Measurements from ENCODE around the gene CFAP44.

CFAP44 gene

GRCh38 chr3:113437411-113437810, 3.9 kb downstream of the CFAP44 start:
- Histone ChIP-seq H3K4me2 (ENCODE audit: low read depth, low read length, poor library complexity, severe bottlenecking) (no peak overlapping the region), H3K79me2 (ENCODE audit: insufficient read depth, low read length) (no peaks in the 10 kb centered on the region), H3K4me3 (ENCODE audit: low read length, poor library complexity, severe bottlenecking) (no peak overlapping the region), H4K20me1 (ENCODE audit: insufficient read depth, low read length, poor library complexity, severe bottlenecking) (no peaks in the 10 kb centered on the region), H3F3A (ENCODE audit: low read depth) (no peaks in the 10 kb centered on the region), H3K9me3 (ENCODE audit: insufficient read depth, low read depth, low read length) (no peaks in the 10 kb centered on the region), H3K9ac (ENCODE audit: low read depth, low read length, poor library complexity, severe bottlenecking) (no peak overlapping the region), H3K9me2 (replicated peaks; ENCODE audit: low read depth, low read length) (no peaks in the 10 kb centered on the region), H2AFZ (ENCODE audit: low read length) (no peak overlapping the region), H3K36me3 (ENCODE audit: insufficient read depth, low read length) (no peaks in the 10 kb centered on the region), H3K4me1 (ENCODE audit: insufficient read depth, low read length, poor library complexity, severe bottlenecking) (no peaks in the 10 kb centered on the region), H3K27me3 (ENCODE audit: insufficient read depth, low read length, poor library complexity, severe bottlenecking) (no peaks in the 10 kb centered on the region)
- no peak for TF ChIP-seq EZH2phosphoT487 (IDR thresholded peaks at IDR 0.05; ENCODE audit: borderline replicate concordance)
- no peak for TF ChIP-seq CTCF (conservative IDR thresholded peaks at IDR 0.05; ENCODE audit: low read length)

- TF ChIP-seq EZH2phosphoT487 (IDR thresholded peaks at IDR 0.05; ENCODE audit: borderline replicate concordance) (no peak), CTCF (conservative IDR thresholded peaks at IDR 0.05; ENCODE audit: low read length) (no peak)
- H3K4me2 ChIP-seq (ENCODE audit: low read depth, low read length, poor library complexity, severe bottlenecking): no peak overlapping the region
- H3K9me3 ChIP-seq (ENCODE audit: insufficient read depth, low read depth, low read length): no peaks in the 10 kb centered on the region
Observed at GRCh38 chr3:113436809-113437208, 4.5 kb downstream of the CFAP44 start.

GRCh38 chr3:113431811-113432210, 9.5 kb downstream of the CFAP44 start:
- H3K4me3 ChIP-seq (ENCODE audit: low read length, poor library complexity, severe bottlenecking): no peak overlapping the region
- no peak for TF ChIP-seq EZH2phosphoT487 (IDR thresholded peaks at IDR 0.05; ENCODE audit: borderline replicate concordance)
- no peak for TF ChIP-seq CTCF (conservative IDR thresholded peaks at IDR 0.05; ENCODE audit: low read length)
- no peaks in the 10 kb centered on the region for H3K36me3 ChIP-seq (ENCODE audit: insufficient read depth, low read length)
- H3K27me3 ChIP-seq (ENCODE audit: insufficient read depth, low read length, poor library complexity, severe bottlenecking): no peaks in the 10 kb centered on the region
- H3K4me1 ChIP-seq (ENCODE audit: insufficient read depth, low read length, poor library complexity, severe bottlenecking): no peaks in the 10 kb centered on the region
- no peak overlapping the region for H3K9ac ChIP-seq (ENCODE audit: low read depth, low read length, poor library complexity, severe bottlenecking)
- no peaks in the 10 kb centered on the region for H3F3A ChIP-seq (ENCODE audit: low read depth)
- no peaks in the 10 kb centered on the region for H3K9me3 ChIP-seq (ENCODE audit: insufficient read depth, low read depth, low read length)
- no peak overlapping the region for H2AFZ ChIP-seq (ENCODE audit: low read length)
- no peaks in the 10 kb centered on the region for H4K20me1 ChIP-seq (ENCODE audit: insufficient read depth, low read length, poor library complexity, severe bottlenecking)
- H3K9me2 ChIP-seq (replicated peaks; ENCODE audit: low read depth, low read length): no peaks in the 10 kb centered on the region
- no peak overlapping the region for H3K4me2 ChIP-seq (ENCODE audit: low read depth, low read length, poor library complexity, severe bottlenecking)
- H3K79me2 ChIP-seq (ENCODE audit: insufficient read depth, low read length): no peaks in the 10 kb centered on the region

More at GRCh38 chr3:113436809-113437208, 4.5 kb downstream of the CFAP44 start:
- Histone ChIP-seq H3K79me2 (ENCODE audit: insufficient read depth, low read length) (no peaks in the 10 kb centered on the region), H3K9me2 (replicated peaks; ENCODE audit: low read depth, low read length) (no peaks in the 10 kb centered on the region), H3K9ac (ENCODE audit: low read depth, low read length, poor library complexity, severe bottlenecking) (no peak overlapping the region), H2AFZ (ENCODE audit: low read length) (no peak overlapping the region), H3K4me3 (ENCODE audit: low read length, poor library complexity, severe bottlenecking) (no peak overlapping the region), H3F3A (ENCODE audit: low read depth) (no peaks in the 10 kb centered on the region), H3K36me3 (ENCODE audit: insufficient read depth, low read length) (no peaks in the 10 kb centered on the region), H3K4me1 (ENCODE audit: insufficient read depth, low read length, poor library complexity, severe bottlenecking) (no peaks in the 10 kb centered on the region), H3K27me3 (ENCODE audit: insufficient read depth, low read length, poor library complexity, severe bottlenecking) (no peaks in the 10 kb centered on the region), H4K20me1 (ENCODE audit: insufficient read depth, low read length, poor library complexity, severe bottlenecking) (no peaks in the 10 kb centered on the region)
